H1 (cell line): ENCODE measurements around the gene MAN2A1. TPM values are rescaled to one million over a fixed set of nuclear protein-coding genes. Genes with fewer than 3 reads are reported as not detected.

Experiments
- RAD21 ChIP-seq, 2 experiments: IDR thresholded peaks in 1 of 2; conservative IDR thresholded peaks in 1 of 2; 2 replicates each; pipeline ENCODE4 v1.6.1; 2011; ENCODE audit warnings: low read depth in 2 of 2, low read length in 2 of 2, improper control_type of control experiment in 1 of 2, inconsistent platforms in 1 of 2, mild to moderate bottlenecking in 1 of 2, moderate library complexity in 1 of 2
- polyA plus RNA-seq, 7 experiments: library from polyadenylated mRNA; depleted of rRNA in 3 of 7; stranded (reverse) in 5 of 7; unstranded in 2 of 7; fragments of >200 nt in 5 of 7; fragments of 200-250 nt in 2 of 7; gene quantifications; 1 replicate in 5 of 7; 2 replicates in 1 of 7; 4 replicates in 1 of 7; pipeline versions ENCODE4 v1.2.1 to v1.2.3, GENCODE V29; 2011 to 2013; ENCODE audit warnings: missing spikeins in 2 of 7, mixed read lengths in 2 of 7
- total RNA-seq: library from RNA; stranded (reverse); fragmentation: NEBNext Ultra II Directional; extraction: Animal tissue kit (Norgen Biotek cat#: 25700); gene quantifications from 2 replicates; pipeline ENCODE4 v1.2.1, GENCODE V29; 2021

The MAN2A1 gene
- total and polyA plus RNA-seq, 2 of the 8 experiments (the other 6 are each of a cell fraction or from before 2014, with no cell fraction given) = 29.1 to 102 TPM

GRCh38 chr5:109681763-109682162 is 8.0 kb upstream of the MAN2A1 start (continued):
- TF ChIP-seq RAD21 (IDR thresholded peaks at IDR 0.05 in 1 of 2, conservative IDR thresholded peaks at IDR 0.05 in 1 of 2; ENCODE audit: low read depth in 2 of 2, low read length in 2 of 2) = no peak
- TF ChIP-seq, all 59 proteins: peak for 0
